GM10266 (cell line): ENCODE results near the gene VGLL1.

Source experiments
- DNase-seq: peaks from one replicate; pipeline ENCODE4 v3.0.0; 2012; ENCODE audit errors: extremely low spot score
- CTCF ChIP-seq: IDR thresholded peaks from 2 replicates; pipeline ENCODE4 v1.5.1; 2012; ENCODE audit warnings: mild to moderate bottlenecking, low read depth; ENCODE audit not compliant: control insufficient read depth, insufficient read depth; ENCODE audit errors: missing control alignments

Gene VGLL1

GRCh38 chrX:136584545-136584944, 52.5 kb downstream of the VGLL1 start:
- no peak for TF ChIP-seq CTCF
- DNase-seq, result peak; percentile 5

- TF ChIP-seq CTCF, result no peak
These were observed 53.2 kb downstream of the VGLL1 start for GRCh38 chrX:136585262-136585661.

GRCh38 chrX:136585960-136586359, 53.9 kb downstream of the VGLL1 start:
- DNase-seq, result no peak
- no peak for TF ChIP-seq CTCF

More at GRCh38 chrX:136585262-136585661, 53.2 kb downstream of the VGLL1 start:
- DNase-seq, result no peak

- TF ChIP-seq CTCF, result no peak
- no peak for DNase-seq
These were observed 54.4 kb downstream of the VGLL1 start for GRCh38 chrX:136586386-136586785.

- no peak for TF ChIP-seq CTCF
- no peak for DNase-seq
These were observed 55.5 kb downstream of the VGLL1 start for GRCh38 chrX:136587532-136587931.

- peak; percentile 12 for DNase-seq
- no peak for TF ChIP-seq CTCF
These were observed 56.0 kb downstream of the VGLL1 start for GRCh38 chrX:136588036-136588435.

- TF ChIP-seq CTCF, result no peak
- no peak for DNase-seq
These were observed 58.0 kb downstream of the VGLL1 start for GRCh38 chrX:136589966-136590365.

- TF ChIP-seq CTCF, result no peak
- no peak for DNase-seq
These were observed 65.3 kb downstream of the VGLL1 start for GRCh38 chrX:136597356-136597755.
